Neutrophil (primary cell): ENCODE measurements around the gene AGAP2.

Experiments used
- H3K27ac ChIP-seq: fragments of 200-600 bp; sonication (generic); 2 replicates; pipeline ENCODE4 v1.5.1; 2016; ENCODE audit warnings: mild to moderate bottlenecking, moderate library complexity
- H3K27me3 ChIP-seq: fragments of 200-600 bp; sonication (generic); 2 replicates; pipeline ENCODE4 v1.6.0; 2016; ENCODE audit warnings: mild to moderate bottlenecking
- H3K36me3 ChIP-seq: fragments of 200-600 bp; sonication (generic); 2 replicates; pipeline ENCODE4 v1.5.1; 2017
- H3K4me1 ChIP-seq, 2 experiments: fragments of 200-600 bp in 1 of 2; sonication (generic) in 1 of 2; 1 replicate in 1 of 2; 2 replicates in 1 of 2; pipeline versions ENCODE4 v1.5.1 to v1.6.1; 2013 to 2016; ENCODE audit warnings: low read depth in 1 of 2, low read length in 1 of 2, mild to moderate bottlenecking in 1 of 2, moderate library complexity in 1 of 2; ENCODE audit not compliant: control insufficient read depth in 1 of 2, insufficient read depth in 1 of 2
- H3K4me3 ChIP-seq, 2 experiments: fragments of 200-600 bp in 1 of 2; sonication (generic) in 1 of 2; 1 replicate in 1 of 2; 2 replicates in 1 of 2; pipeline ENCODE4 v1.5.1; 2013 to 2016; ENCODE audit warnings: low read depth in 1 of 2, low read length in 1 of 2, mild to moderate bottlenecking in 1 of 2, moderate library complexity in 1 of 2
- H3K9me3 ChIP-seq: fragments of 200-600 bp; sonication (generic); 2 replicates; pipeline ENCODE4 v1.5.1; 2016
- CTCF ChIP-seq: fragments of 200-600 bp; sonication (generic); IDR thresholded peaks from 2 replicates; pipeline ENCODE4 v1.5.1; 2016; ENCODE audit warnings: antibody characterized with exemption

The AGAP2 gene

GRCh38 chr12:57731411-57732080 is 7.0 kb downstream of the AGAP2 start:
- no peak for TF ChIP-seq CTCF
- peaks cover 99% of the 10 kb centered on the region for H3K36me3 ChIP-seq
- H3K4me1 ChIP-seq: no peaks in the 10 kb centered on the region
- H3K27ac ChIP-seq: peak overlapping the region; percentile 23
- H3K9me3 ChIP-seq: no peaks in the 10 kb centered on the region
- H3K4me3 ChIP-seq: no peak overlapping the region
- no peaks in the 10 kb centered on the region for H3K27me3 ChIP-seq

GRCh38 chr12:57730336-57731067 is 8.0 kb downstream of the AGAP2 start:
- Histone ChIP-seq H3K9me3 (no peaks in the 10 kb centered on the region), H3K27ac (peak overlapping the region; percentile 6), H3K4me3 (no peak overlapping the region), H3K36me3 (peaks cover 100% of the 10 kb centered on the region), H3K4me1 (no peaks in the 10 kb centered on the region), H3K27me3 (no peaks in the 10 kb centered on the region)
- TF ChIP-seq CTCF: no peak

- no peak overlapping the region for H3K4me3 ChIP-seq
- peak overlapping the region; percentile 44 for H3K27ac ChIP-seq
- TF ChIP-seq CTCF: no peak
- H3K27me3 ChIP-seq: no peaks in the 10 kb centered on the region
- H3K4me1 ChIP-seq: no peaks in the 10 kb centered on the region
- peaks cover 98% of the 10 kb centered on the region for H3K36me3 ChIP-seq
- H3K9me3 ChIP-seq: no peaks in the 10 kb centered on the region
Measured at GRCh38 chr12:57729321-57729844, 9.2 kb downstream of the AGAP2 start.

- peaks cover 98% of the 10 kb centered on the region for H3K36me3 ChIP-seq
- H3K27ac ChIP-seq: peak overlapping the region; percentile 1
- no peaks in the 10 kb centered on the region for H3K4me1 ChIP-seq
- no peaks in the 10 kb centered on the region for H3K27me3 ChIP-seq
- H3K4me3 ChIP-seq: no peak overlapping the region
- H3K9me3 ChIP-seq: no peaks in the 10 kb centered on the region
- TF ChIP-seq CTCF: no peak
Measured at GRCh38 chr12:57727758-57728395, 10.7 kb downstream of the AGAP2 start.

- H3K27me3 ChIP-seq: no peaks in the 10 kb centered on the region
- no peaks in the 10 kb centered on the region for H3K9me3 ChIP-seq
- TF ChIP-seq CTCF: no peak
- peaks cover 96% of the 10 kb centered on the region for H3K36me3 ChIP-seq
- H3K27ac ChIP-seq: no peak overlapping the region
- H3K4me1 ChIP-seq: no peaks in the 10 kb centered on the region
- H3K4me3 ChIP-seq: no peak overlapping the region
Measured at GRCh38 chr12:57726884-57727757, 11.4 kb downstream of the AGAP2 start.
